Upper lobe of right lung (tissue), 1 donor: Measurements from ENCODE around the gene P2RY12. TPM values are rescaled to one million over a fixed set of nuclear protein-coding genes. Genes with fewer than 3 reads are reported as not detected.

Experiments
- ATAC-seq: fragments of 200-7000 bp; cut with Tn5 transposase; one replicate; pipeline ENCODE4 v1.9.1; 2020; ENCODE audit warnings: mild to moderate bottlenecking, moderate library complexity
- DNase-seq: peaks from one replicate; pipeline ENCODE4 v3.0.0-alpha.2; 2020
- H3K27ac ChIP-seq: fragments of 200-600 bp; one replicate; pipeline ENCODE4 v1.8.0; 2022
- H3K27me3 ChIP-seq: fragments of 200-600 bp; one replicate; pipeline ENCODE4 v1.8.0; 2022; ENCODE audit warnings: mild to moderate bottlenecking
- H3K36me3 ChIP-seq: fragments of 200-600 bp; one replicate; pipeline ENCODE4 v1.8.0; 2022
- H3K4me1 ChIP-seq: fragments of 200-600 bp; one replicate; pipeline ENCODE4 v1.8.0; 2022
- H3K4me3 ChIP-seq: fragments of 200-600 bp; one replicate; pipeline ENCODE4 v1.8.0; 2022; ENCODE audit warnings: mild to moderate bottlenecking
- H3K9me3 ChIP-seq: fragments of 200-600 bp; one replicate; pipeline ENCODE4 v1.8.0; 2022
- intact Hi-C: fragments of 100-400 bp; cut with DNase I; formaldehyde crosslinking; loops from one replicate; pipeline ENCODE4 v1.11.0; 2022
- total RNA-seq: library from RNA; stranded (reverse); fragmentation: NEBNext Ultra II Directional; extraction: Animal tissue kit (Norgen Biotek cat#: 25700); gene quantifications from one replicate; pipeline ENCODE4 v1.2.1, GENCODE V29; 2021
- TF ChIP-seq, protein P1 (sequence below): fragments of 200-600 bp; IDR thresholded peaks from one replicate; pipeline ENCODE4 v1.8.0; 2022; ENCODE audit warnings: antibody characterized with exemption
- donor health status: DM: no; HTN: yes; CAD: no; lungs with severe emphysema.

Gene P2RY12
- total RNA-seq, 1 donor from 2014 or later, result 3.1 TPM

DNA sequence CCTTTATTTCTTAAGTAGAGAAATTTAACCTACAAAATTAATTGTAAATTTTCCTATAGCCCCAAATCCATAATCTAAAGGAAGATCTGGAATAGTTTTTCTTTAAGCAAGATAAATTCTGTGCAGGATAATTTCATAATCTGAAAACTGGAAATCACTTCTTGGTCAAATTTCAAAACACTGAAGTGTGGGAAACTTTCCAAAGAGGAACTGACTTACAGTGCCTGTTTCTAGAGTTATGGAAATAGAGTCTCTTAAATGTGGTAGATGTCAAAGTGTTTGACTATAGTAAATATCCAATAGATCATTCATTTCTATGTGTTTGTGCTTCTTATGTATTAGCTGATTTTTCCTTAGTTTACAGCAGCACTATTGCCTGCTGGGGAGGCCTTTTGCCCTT lies 53.7 kb downstream of the P2RY12 start:
- no peaks in the 10 kb centered on the region for H3K9me3 ChIP-seq
- no peak for DNase-seq
- H3K27ac ChIP-seq, result no peak overlapping the region
- no peaks in the 10 kb centered on the region for H3K36me3 ChIP-seq
- TF ChIP-seq, protein P1, sequence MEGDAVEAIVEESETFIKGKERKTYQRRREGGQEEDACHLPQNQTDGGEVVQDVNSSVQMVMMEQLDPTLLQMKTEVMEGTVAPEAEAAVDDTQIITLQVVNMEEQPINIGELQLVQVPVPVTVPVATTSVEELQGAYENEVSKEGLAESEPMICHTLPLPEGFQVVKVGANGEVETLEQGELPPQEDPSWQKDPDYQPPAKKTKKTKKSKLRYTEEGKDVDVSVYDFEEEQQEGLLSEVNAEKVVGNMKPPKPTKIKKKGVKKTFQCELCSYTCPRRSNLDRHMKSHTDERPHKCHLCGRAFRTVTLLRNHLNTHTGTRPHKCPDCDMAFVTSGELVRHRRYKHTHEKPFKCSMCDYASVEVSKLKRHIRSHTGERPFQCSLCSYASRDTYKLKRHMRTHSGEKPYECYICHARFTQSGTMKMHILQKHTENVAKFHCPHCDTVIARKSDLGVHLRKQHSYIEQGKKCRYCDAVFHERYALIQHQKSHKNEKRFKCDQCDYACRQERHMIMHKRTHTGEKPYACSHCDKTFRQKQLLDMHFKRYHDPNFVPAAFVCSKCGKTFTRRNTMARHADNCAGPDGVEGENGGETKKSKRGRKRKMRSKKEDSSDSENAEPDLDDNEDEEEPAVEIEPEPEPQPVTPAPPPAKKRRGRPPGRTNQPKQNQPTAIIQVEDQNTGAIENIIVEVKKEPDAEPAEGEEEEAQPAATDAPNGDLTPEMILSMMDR, result no peak
- intact Hi-C loops, result no loop called here
- H3K4me1 ChIP-seq, result peaks cover 4% of the 10 kb centered on the region
- peak; percentile 43 for ATAC-seq
- no peaks in the 10 kb centered on the region for H3K27me3 ChIP-seq
- H3K4me3 ChIP-seq, result no peak overlapping the region

DNA sequence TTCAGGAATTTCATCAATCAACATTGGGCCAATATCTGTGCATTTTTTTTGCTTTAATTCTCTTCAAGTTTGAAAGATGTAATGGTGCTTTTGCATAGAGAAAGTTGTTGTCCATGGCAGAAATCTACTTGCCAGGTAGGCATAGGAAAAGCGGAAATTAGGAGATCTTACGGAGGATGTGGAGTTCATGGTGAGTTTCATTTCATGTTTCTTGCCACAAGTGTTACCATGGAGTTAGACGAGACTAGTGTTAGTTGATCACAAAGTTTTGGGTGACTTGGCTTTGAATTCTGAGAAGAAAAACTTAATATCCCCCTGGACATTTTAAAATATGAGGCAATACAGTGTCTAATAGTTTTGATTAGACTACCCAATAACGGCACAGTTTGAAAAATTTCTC lies 54.2 kb downstream of the P2RY12 start:
- intact Hi-C loops, result no loop called here
- peak; percentile 25 for ATAC-seq
- H3K27ac ChIP-seq, result no peak overlapping the region
- H3K27me3 ChIP-seq, result no peaks in the 10 kb centered on the region
- no peaks in the 10 kb centered on the region for H3K9me3 ChIP-seq
- DNase-seq, result no peak
- H3K4me1 ChIP-seq, result peaks cover 4% of the 10 kb centered on the region
- TF ChIP-seq, protein P1, result no peak
- H3K4me3 ChIP-seq, result no peak overlapping the region
- H3K36me3 ChIP-seq, result no peaks in the 10 kb centered on the region

DNA sequence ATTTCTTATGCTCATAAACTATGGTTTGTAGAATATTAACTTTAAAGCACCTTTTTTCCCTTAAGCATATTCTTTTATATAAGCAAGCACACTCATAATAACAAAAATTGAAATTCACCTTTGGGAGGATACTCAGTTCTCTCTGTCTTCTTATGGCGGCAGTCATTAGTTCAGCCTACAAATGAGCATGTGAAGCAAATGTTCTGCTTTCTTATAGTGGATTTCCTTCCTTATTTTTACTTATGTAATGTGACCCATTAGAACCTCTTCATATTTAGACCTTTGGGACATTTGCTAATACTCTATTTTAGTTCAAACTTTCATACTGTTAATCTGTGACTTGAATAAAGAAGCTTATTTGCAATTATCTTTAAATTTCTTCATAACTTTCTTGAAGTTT lies 55.2 kb downstream of the P2RY12 start, which contains the start of gene P2RY13:
P2RY13 (minus strand) TSS at position 187 of the 400 bp plus-strand sequence; CDS start at position 166, 21 bp downstream.
- peaks cover 4% of the 10 kb centered on the region for H3K4me1 ChIP-seq
- TF ChIP-seq, protein P1, result no peak
- peak within 1 kb of the TSS; percentile 32 for H3K4me3 ChIP-seq
- H3K36me3 ChIP-seq, result no peaks in the 10 kb centered on the region
- peak within 1 kb of the TSS; percentile 37 for H3K27ac ChIP-seq
- H3K27me3 ChIP-seq, result no peaks in the 10 kb centered on the region
- no peaks in the 10 kb centered on the region for H3K9me3 ChIP-seq
- intact Hi-C loops, result no loop called here
- DNase-seq (no peak), ATAC-seq (peak; percentile 72)

DNA sequence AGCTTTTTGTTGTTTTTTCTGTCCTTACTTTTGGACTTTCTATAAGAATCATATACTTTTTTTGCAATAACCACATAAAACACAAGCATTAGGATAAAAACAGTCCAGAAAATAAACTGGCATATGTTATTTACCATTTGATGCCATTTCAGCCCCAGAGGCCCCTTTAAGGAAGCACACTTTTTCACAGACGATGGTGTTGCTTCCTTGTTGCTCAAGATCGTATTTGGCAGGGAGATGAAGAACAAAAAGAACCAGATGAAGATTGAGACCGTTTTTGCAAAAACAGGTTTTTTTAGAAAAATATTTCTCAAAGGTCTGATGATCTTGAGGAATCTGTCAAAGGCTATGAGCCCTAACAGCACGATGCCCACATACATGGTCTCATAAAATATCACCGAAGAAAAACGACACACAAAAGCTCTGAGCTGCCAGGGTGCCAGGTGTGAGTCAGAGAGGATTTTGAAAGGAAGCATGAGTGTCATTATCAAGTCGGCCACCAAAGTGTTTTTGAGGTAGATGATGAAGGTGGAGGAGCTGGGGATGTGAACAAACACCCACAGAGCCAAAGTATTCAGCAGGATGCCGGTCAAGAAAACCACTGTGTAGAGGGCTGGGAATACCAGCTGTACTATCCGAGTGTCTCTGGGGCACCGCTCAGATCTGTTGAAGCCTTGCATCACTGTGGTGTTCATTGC lies 56.1 kb downstream of the P2RY12 start:
- TF ChIP-seq, protein P1, result no peak
- ATAC-seq (peak; percentile 62), DNase-seq (no peak)
- peaks cover 4% of the 10 kb centered on the region for H3K4me1 ChIP-seq
- no peaks in the 10 kb centered on the region for H3K9me3 ChIP-seq
- intact Hi-C loops, result no loop called here
- H3K27me3 ChIP-seq, result no peaks in the 10 kb centered on the region
- H3K36me3 ChIP-seq, result no peaks in the 10 kb centered on the region
- H3K27ac ChIP-seq, result peak overlapping the region; percentile 37
- peak overlapping the region; percentile 32 for H3K4me3 ChIP-seq

DNA sequence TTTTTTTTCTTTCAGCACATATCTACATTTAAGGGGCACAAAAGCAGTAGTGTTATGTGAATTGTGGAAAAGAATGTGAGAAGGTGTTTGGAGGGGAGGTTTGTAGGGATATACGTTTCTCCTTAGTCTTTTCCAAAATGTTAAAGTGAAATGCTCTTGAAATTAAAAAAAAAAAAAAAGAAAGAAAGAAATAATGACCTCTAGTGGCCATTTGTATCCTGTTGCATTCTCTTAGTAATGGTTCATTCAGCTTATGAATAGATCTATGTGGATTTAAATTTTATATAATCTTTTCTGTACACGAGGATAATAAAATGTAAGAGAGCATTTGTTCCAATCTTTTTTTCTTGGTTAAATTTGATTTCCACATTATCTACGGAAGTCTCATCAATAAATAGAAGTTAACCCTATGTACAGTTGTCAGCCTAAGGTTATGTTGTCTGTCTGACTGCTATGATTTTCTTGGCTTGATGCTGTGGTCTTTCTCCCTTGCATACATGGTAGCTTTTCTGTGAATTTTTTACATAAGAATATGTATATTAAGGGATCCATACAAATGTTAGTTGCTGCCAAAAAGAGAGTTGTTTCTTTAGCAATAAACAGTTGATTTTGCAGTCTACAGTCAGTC lies 56.9 kb downstream of the P2RY12 start:
- intact Hi-C loops, result no loop called here
- no peak for ATAC-seq
- Histone ChIP-seq H3K27me3 (no peaks in the 10 kb centered on the region), H3K27ac (no peak overlapping the region), H3K4me3 (peak overlapping the region; percentile 32), H3K4me1 (peaks cover 4% of the 10 kb centered on the region), H3K9me3 (no peaks in the 10 kb centered on the region), H3K36me3 (no peaks in the 10 kb centered on the region)
- DNase-seq, result no peak
- TF ChIP-seq, protein P1, result peak; percentile 73
